HUES48 (cell line): ENCODE results near the gene LDLRAD4.
"Not testable (repeated sequence)": the region's sequence is repeated elsewhere in the genome, so short reads cannot be mapped to it uniquely, and the experiment has no call there.

Experiments used
- H3K27ac ChIP-seq: one replicate; pipeline ENCODE4 v1.7.0; 2013; ENCODE audit warnings: low read depth, low read length, inconsistent platforms
- H3K27me3 ChIP-seq: 2 replicates; pipeline ENCODE4 v1.6.1; 2013; ENCODE audit warnings: mild to moderate bottlenecking, low read length; ENCODE audit not compliant: control insufficient read depth, insufficient read depth
- H3K36me3 ChIP-seq: 2 replicates; pipeline ENCODE4 v1.6.1; 2013; ENCODE audit warnings: low read length; ENCODE audit not compliant: control insufficient read depth, insufficient read depth
- H3K4me1 ChIP-seq: 2 replicates; pipeline ENCODE4 v1.6.1; 2013; ENCODE audit warnings: mild to moderate bottlenecking, low read length; ENCODE audit not compliant: control insufficient read depth, insufficient read depth
- H3K4me3 ChIP-seq: 2 replicates; pipeline ENCODE4 v1.5.1; 2013; ENCODE audit warnings: mild to moderate bottlenecking, low read depth, low read length
- H3K9ac ChIP-seq: 2 replicates; pipeline ENCODE4 v1.6.1; 2013; ENCODE audit warnings: mild to moderate bottlenecking, low read depth, low read length, moderate library complexity
- H3K9me3 ChIP-seq: 2 replicates; pipeline ENCODE4 v1.6.1; 2013; ENCODE audit warnings: low read length; ENCODE audit not compliant: control insufficient read depth, insufficient read depth

LDLRAD4 gene

DNA sequence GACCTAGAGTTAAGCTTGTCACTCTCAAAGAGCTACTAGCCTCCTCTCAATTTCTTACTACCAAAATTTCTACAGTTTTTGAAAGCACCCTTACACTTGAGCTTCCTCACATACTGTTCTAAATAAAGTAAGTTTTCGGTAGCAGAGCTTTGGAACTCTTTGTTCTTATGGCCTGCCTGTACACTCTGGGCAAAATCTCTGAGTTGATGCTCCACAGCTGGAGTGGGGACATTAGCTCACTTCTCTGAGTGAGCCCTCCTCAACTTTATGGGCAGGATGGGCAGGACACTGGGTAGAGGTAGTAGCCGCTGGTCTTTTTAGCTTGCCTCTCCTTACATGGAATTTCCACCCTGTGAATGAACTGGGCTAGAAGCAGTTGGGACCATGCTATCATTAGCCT lies 380.0 kb downstream of the LDLRAD4 start:
- peaks cover 17% of the 10 kb centered on the region for H3K9me3 ChIP-seq
- no peaks in the 10 kb centered on the region for H3K4me1 ChIP-seq
- no peak overlapping the region for H3K27ac ChIP-seq
- no peaks in the 10 kb centered on the region for H3K36me3 ChIP-seq
- H3K27me3 ChIP-seq: no peaks in the 10 kb centered on the region
- H3K9ac ChIP-seq: no peak overlapping the region
- no peak overlapping the region for H3K4me3 ChIP-seq

DNA sequence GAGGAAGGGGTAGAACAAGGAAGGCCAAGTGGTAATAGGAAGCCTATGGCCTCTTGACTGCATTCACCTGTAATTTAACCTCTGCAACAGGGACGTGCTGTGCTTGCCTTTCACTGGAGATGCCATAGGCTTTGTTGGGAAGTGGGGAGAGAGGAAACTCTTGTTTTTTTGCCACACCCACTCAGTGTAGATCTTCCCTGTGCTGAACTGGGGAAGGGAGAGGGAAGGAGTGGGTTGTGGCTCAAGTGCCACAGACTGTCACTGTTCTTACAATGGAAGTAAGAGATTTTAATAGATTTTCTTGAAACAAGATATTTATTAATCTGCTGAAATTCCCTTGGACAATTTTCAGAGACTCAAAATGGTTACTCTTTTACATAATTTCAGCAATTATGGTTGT lies 380.5 kb downstream of the LDLRAD4 start:
- Histone ChIP-seq H3K9me3 (peaks cover 17% of the 10 kb centered on the region), H3K4me3 (no peak overlapping the region), H3K27me3 (no peaks in the 10 kb centered on the region), H3K9ac (no peak overlapping the region), H3K36me3 (no peaks in the 10 kb centered on the region), H3K27ac (no peak overlapping the region), H3K4me1 (no peaks in the 10 kb centered on the region)

GRCh38 chr18:13603304-13604019 lies 384.9 kb downstream of the LDLRAD4 start:
- H3K27ac ChIP-seq: no peak overlapping the region
- H3K4me1 ChIP-seq: no peaks in the 10 kb centered on the region
- no peak overlapping the region for H3K9ac ChIP-seq
- H3K36me3 ChIP-seq: no peaks in the 10 kb centered on the region
- peaks cover 3% of the 10 kb centered on the region; the same call in 1 of the 2 replicates for H3K9me3 ChIP-seq
- no peaks in the 10 kb centered on the region for H3K27me3 ChIP-seq
- H3K4me3 ChIP-seq: no peak overlapping the region

GRCh38 chr18:13604786-13605185 lies 386.2 kb downstream of the LDLRAD4 start:
- H3K9me3 ChIP-seq: peaks cover 3% of the 10 kb centered on the region; the same call in 1 of the 2 replicates
- H3K4me3 ChIP-seq: no peak overlapping the region
- H3K9ac ChIP-seq: no peak overlapping the region
- H3K27ac ChIP-seq: no peak overlapping the region
- H3K27me3 ChIP-seq: no peaks in the 10 kb centered on the region
- no peaks in the 10 kb centered on the region for H3K36me3 ChIP-seq
- no peaks in the 10 kb centered on the region for H3K4me1 ChIP-seq

DNA sequence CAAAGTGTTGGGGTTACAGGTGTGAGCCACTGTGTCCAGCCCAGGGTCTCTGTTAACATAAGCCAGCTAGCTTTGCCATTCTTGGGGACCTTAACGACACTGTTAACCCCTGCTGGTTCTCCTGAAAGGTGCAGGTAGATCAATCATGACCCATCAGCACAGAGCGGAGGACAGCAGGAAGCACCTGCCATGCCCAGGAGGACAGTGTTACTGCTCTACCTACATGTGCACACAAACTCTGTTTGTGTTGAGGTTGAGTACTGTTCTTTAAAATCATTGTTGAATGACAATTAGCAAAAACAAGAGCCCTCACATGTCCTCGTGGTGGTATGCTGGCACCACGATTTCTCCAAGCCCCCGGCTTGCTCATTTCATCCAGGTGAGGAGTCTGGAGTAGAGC lies 386.9 kb downstream of the LDLRAD4 start:
- Histone ChIP-seq H3K27me3 (peaks cover 1% of the 10 kb centered on the region; the same call in 1 of the 2 replicates), H3K9ac (no peak overlapping the region), H3K4me1 (peaks cover under 1% of the 10 kb centered on the region; the same call in 1 of the 2 replicates), H3K36me3 (no peaks in the 10 kb centered on the region), H3K4me3 (no peak overlapping the region), H3K9me3 (0 out of 2 replicates have a peak, but pooled peaks cover under 1% of the 10 kb centered on the region), H3K27ac (no peak overlapping the region)

DNA sequence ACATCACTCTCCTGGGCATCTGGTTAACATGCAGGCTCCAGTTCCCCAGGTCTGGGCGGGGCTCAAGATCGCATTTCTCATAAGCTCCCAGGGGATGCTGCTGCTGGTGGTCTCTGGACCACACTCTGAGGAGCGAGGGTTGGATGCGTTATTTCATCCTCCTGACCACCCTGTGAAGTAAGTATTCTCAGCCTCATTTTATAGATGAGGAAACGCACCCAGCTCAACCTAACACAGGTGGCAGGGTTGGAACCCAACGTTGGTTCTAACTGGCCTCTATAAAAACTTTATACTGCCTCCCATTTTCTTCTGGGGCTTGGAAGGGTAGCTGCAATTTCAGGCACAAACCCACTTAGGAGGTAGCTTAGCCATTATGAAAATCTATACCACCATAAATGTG lies 387.3 kb downstream of the LDLRAD4 start:
- Histone ChIP-seq H3K9ac (no peak overlapping the region), H3K4me1 (peaks cover 5% of the 10 kb centered on the region), H3K9me3 (no peaks in the 10 kb centered on the region), H3K27ac (no peak overlapping the region), H3K27me3 (peaks cover 5% of the 10 kb centered on the region), H3K4me3 (no peak overlapping the region), H3K36me3 (no peaks in the 10 kb centered on the region)

DNA sequence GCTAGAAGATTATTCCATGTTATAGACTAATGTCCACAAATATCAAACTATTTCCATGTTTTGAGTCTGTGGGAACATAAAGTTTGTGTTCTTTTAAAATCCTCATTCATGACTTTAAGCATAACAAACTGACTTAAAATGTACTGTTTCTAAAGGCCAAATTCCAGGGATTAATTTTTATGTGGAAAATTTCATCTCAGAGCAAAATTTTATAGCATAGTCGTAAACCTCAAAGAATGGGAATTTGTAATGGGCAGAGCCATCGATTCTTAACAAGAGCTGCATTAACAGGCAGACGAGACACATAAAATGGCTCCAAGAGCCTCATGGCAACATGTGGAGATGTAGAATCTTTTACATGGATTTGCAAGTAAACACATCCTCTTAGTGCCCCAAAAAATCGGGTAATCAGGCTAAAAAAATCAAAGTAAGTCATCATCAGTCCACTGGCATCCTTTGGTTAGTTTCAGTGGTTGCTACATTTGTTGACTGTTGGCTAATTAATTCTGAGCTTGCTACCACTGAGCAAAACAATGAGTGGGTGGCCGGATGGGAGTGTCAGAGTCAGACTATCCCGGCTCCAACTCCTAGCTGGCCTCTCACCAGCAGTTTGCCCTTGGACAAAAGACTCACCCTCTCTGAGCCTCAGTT lies 388.2 kb downstream of the LDLRAD4 start:
- peaks cover 13% of the 10 kb centered on the region for H3K4me1 ChIP-seq
- peaks cover 14% of the 10 kb centered on the region for H3K27me3 ChIP-seq
- H3K9ac ChIP-seq: no peak overlapping the region

DNA sequence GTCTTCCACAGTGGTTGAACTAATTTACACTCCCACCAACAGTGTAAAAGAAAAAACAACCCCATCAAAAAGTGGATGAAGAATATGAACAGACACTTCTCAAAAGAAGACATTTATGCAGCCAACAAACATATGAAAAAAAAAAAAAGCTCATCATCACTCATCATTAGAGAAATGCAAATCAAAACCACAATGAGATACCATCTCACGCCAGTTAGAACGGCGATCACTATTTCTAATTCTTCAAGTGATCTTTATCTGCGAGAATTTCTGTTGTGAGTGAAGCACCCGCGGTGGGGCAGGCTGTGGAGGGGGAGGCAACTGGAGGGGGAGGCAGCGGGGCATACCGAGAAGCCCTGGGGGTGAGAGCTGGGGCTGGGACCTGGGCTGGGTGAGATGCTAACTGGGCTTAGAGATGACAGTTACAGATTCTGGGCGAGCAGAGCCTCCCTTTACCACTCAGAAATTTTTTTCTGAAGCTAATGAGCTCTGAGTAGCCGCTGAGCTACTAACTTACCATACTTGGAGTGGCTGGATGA lies 389.5 kb downstream of the LDLRAD4 start:
- Histone ChIP-seq H3K4me1 (peaks cover 14% of the 10 kb centered on the region), H3K27me3 (peaks cover 27% of the 10 kb centered on the region)
- H3K4me3 ChIP-seq, H3K9me3 ChIP-seq, H3K27ac ChIP-seq, H3K9ac ChIP-seq, H3K36me3 ChIP-seq: not testable (repeated sequence)

More for the DNA sequence above, 388.2 kb downstream of the LDLRAD4 start:
- Histone ChIP-seq H3K9me3 (no peaks in the 10 kb centered on the region), H3K4me3 (no peak overlapping the region), H3K27ac (no peak overlapping the region), H3K36me3 (no peaks in the 10 kb centered on the region)

DNA sequence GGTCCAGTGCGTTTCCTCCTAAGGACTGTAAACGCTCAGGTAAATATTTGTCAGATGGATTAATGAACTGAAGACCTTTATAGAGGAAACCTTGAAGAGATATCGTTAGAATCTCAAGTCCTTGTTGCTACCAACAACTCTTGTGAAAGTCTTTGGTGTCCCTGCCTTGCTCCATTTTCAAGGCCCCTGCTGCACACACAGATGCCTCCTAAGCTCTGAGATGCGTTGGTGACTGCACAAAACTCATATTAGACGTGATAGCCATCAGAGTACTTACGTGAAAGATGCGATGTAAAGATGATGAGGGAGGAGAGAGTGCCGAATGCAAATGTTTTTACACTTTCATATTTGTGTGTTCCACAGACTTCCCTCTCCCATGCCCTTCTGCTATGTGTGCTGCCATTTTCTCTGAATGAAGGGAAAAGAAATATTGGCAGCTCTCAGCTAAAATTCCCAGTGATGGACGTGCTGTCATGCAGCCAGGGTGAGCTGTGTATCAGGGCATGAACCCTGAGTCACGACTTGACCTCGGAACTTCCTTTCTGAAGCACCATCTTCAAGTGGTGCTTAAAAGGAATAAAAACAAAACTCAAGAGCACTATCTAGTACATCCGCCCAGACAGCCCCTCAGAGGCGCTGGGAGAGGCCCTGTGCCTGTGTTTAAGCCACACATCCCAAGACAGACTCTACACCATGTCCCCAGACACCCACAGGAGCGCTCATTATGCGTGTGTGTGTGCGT lies 390.4 kb downstream of the LDLRAD4 start:
- peaks cover 36% of the 10 kb centered on the region for H3K27me3 ChIP-seq
- no peak overlapping the region for H3K9ac ChIP-seq
- H3K9me3 ChIP-seq: no peaks in the 10 kb centered on the region
- no peak overlapping the region for H3K27ac ChIP-seq
- H3K4me1 ChIP-seq: peaks cover 14% of the 10 kb centered on the region
- H3K4me3 ChIP-seq: no peak overlapping the region
- H3K36me3 ChIP-seq: no peaks in the 10 kb centered on the region

DNA sequence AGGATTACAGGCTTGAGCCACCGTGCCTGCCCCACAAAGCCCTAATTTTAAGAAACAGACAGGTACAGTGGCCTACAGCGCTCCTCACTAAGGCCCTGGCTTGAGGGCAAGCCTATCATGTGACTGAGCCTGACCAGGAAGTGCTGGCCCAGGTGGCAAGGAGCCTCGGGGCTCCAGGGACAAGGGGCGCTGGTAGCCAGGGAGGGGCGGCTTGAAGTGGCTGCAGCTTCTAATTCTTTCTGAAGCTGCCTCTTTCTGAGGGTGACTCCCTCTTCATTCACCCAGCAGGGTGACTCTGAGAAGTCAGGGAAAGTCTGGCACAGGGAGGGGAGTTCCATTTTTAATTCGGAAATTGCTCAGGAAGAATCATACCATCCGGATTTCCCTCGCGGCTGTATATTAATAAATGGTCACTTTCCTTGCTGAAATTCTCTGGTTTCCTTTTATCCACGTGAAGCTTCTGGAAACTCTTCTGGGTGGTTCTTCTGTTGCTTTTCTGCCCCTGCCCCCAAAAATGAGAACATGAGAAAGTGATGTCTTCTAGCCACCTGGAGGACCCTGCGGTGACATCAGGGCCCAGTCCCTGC lies 392.1 kb downstream of the LDLRAD4 start:
- Histone ChIP-seq H3K9me3 (no peaks in the 10 kb centered on the region), H3K36me3 (no peaks in the 10 kb centered on the region), H3K4me1 (peaks cover 14% of the 10 kb centered on the region), H3K9ac (no peak overlapping the region), H3K27me3 (peaks cover 38% of the 10 kb centered on the region), H3K4me3 (peak overlapping the region; percentile 42; the same call in 1 of the 2 replicates), H3K27ac (no peak overlapping the region)
